NCI-H460 (cell line): ENCODE measurements around the gene ANKRD42. TPM values are rescaled to one million over a fixed set of nuclear protein-coding genes. Genes with fewer than 3 reads are reported as not detected.
"Not testable (repeated sequence)": the region's sequence is repeated elsewhere in the genome, so short reads cannot be mapped to it uniquely, and the experiment has no call there.

Experiments
- DNase-seq: peaks from one replicate; pipeline ENCODE4 v3.0.0-alpha.2; 2016; ENCODE audit warnings: low read depth; ENCODE audit errors: extremely low read depth
- total RNA-seq: library from RNA; depleted of rRNA; stranded (reverse); fragments of >200 nt; shearing (Covaris generic); gene quantifications from 2 replicates; pipeline ENCODE4 v1.2.3, GENCODE V29; 2014

ANKRD42 gene
- total RNA-seq, 1 experiment from 2014 or later, result 8.4 TPM

GRCh38 chr11:83170865-83171264 is 22.6 kb upstream of the ANKRD42 start:
- no peak for DNase-seq

GRCh38 chr11:83172551-83172950 is 21.0 kb upstream of the ANKRD42 start:
- DNase-seq, result no peak

- DNase-seq, result no peak
Measured at GRCh38 chr11:83174008-83174407, 19.5 kb upstream of the ANKRD42 start.

GRCh38 chr11:83175815-83176214 is 17.7 kb upstream of the ANKRD42 start:
- no peak for DNase-seq

GRCh38 chr11:83181815-83182214 is 11.7 kb upstream of the ANKRD42 start:
- DNase-seq, result no peak

- DNase-seq, result no peak
Measured at GRCh38 chr11:83185767-83186166, 7.7 kb upstream of the ANKRD42 start.

GRCh38 chr11:83187465-83187864 is 6.0 kb upstream of the ANKRD42 start:
- DNase-seq, result no peak

GRCh38 chr11:83191491-83191890 is 2.0 kb upstream of the ANKRD42 start:
- no peak for DNase-seq

GRCh38 chr11:83191986-83192385 is 1.5 kb upstream of the ANKRD42 start:
- DNase-seq, result no peak

GRCh38 chr11:83192606-83193245 is 786 bp upstream of the ANKRD42 start:
- no peak for DNase-seq

- DNase-seq, result no peak
Measured at GRCh38 chr11:83194281-83195142, 1.0 kb downstream of the ANKRD42 start.

- DNase-seq, result no peak
Measured at GRCh38 chr11:83195143-83195466, 1.6 kb downstream of the ANKRD42 start.

GRCh38 chr11:83195649-83196048 is 2.1 kb downstream of the ANKRD42 start:
- DNase-seq, result no peak

- no peak for DNase-seq
Measured at GRCh38 chr11:83200035-83200434, 6.5 kb downstream of the ANKRD42 start.

GRCh38 chr11:83205608-83206185 is 12.2 kb downstream of the ANKRD42 start:
- DNase-seq, result no peak

GRCh38 chr11:83206221-83206620 is 12.7 kb downstream of the ANKRD42 start:
- DNase-seq, result no peak

- not testable (repeated sequence) for DNase-seq
Measured at GRCh38 chr11:83206771-83207382, 13.4 kb downstream of the ANKRD42 start.

- DNase-seq, result peak; percentile 12
Measured at GRCh38 chr11:83219095-83219494, 25.6 kb downstream of the ANKRD42 start.

GRCh38 chr11:83220260-83220659 is 26.7 kb downstream of the ANKRD42 start:
- no peak for DNase-seq

GRCh38 chr11:83221694-83222093 is 28.2 kb downstream of the ANKRD42 start:
- no peak for DNase-seq

GRCh38 chr11:83222499-83222898 is 29.0 kb downstream of the ANKRD42 start:
- DNase-seq, result no peak
